GM20000 (cell line): ENCODE results near the gene CDC42SE1.

Experiments
- DNase-seq: peaks from one replicate; pipeline ENCODE4 v3.0.0; 2012; ENCODE audit warnings: low spot score
- TF ChIP-seq, protein P1 (sequence below): IDR thresholded peaks from 2 replicates; pipeline ENCODE4 v1.5.1; 2012; ENCODE audit warnings: mild to moderate bottlenecking, control low read depth; ENCODE audit errors: extremely low read depth, missing control alignments

The CDC42SE1 gene

DNA sequence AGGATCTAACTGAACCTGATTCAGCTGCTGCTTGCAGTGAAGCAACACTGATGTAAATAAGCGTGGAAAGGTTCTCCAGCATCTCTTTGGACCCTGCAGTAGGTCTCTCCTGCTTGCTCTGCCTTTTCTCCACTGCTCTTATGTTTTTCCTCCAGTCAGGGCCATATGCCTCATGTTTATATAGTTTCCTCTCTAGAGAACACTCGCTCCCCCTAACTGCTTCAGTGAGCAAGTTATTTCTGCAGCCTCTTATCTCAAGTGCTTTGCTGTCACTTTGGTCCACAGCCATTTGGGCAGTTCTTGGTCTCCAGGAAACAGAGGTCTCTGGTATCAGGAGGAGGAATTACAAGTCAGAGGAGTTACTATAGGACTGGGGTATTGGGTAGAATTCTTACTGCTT lies 45.9 kb downstream of the CDC42SE1 start:
- DNase-seq, result no peak
- TF ChIP-seq, protein P1, sequence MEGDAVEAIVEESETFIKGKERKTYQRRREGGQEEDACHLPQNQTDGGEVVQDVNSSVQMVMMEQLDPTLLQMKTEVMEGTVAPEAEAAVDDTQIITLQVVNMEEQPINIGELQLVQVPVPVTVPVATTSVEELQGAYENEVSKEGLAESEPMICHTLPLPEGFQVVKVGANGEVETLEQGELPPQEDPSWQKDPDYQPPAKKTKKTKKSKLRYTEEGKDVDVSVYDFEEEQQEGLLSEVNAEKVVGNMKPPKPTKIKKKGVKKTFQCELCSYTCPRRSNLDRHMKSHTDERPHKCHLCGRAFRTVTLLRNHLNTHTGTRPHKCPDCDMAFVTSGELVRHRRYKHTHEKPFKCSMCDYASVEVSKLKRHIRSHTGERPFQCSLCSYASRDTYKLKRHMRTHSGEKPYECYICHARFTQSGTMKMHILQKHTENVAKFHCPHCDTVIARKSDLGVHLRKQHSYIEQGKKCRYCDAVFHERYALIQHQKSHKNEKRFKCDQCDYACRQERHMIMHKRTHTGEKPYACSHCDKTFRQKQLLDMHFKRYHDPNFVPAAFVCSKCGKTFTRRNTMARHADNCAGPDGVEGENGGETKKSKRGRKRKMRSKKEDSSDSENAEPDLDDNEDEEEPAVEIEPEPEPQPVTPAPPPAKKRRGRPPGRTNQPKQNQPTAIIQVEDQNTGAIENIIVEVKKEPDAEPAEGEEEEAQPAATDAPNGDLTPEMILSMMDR, result no peak

DNA sequence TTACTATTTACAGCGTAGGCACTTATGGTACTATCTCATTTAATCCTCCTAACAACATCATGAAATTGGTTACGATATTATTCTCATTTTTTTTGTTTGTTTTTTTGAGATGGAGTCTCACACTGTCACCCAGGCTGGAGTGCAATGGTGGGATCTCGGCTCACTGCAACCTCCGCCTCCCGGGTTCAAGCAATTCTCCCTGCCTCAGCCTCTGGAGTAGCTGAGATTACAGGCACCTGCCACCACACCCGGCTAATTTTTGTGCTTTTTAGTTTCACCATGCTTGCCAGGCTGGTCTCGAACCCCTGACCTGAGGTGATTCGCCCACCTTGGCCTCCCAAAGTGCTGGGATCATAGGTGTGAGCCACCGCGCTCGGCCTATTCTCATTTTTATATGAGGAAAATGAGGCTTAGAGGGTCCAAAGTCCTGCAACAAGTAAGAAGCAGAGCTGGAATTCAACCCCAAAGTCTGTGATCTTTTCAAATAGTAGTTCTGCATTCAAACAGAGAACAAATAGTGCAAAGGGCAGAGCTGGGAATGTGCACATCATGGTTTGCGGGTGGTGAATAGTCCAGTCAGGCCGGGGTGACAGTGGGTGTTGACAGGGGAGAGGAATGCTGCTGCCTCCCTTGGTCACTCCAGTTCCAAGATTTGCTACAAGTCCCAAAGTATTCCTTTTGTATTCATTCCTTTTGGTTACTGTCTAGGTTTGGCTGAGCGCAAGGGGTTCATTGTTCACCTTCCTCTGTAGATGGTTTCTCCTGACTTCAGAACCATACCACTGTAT lies 46.5 kb downstream of the CDC42SE1 start:
- TF ChIP-seq, protein P1, result no peak
- no peak for DNase-seq

DNA sequence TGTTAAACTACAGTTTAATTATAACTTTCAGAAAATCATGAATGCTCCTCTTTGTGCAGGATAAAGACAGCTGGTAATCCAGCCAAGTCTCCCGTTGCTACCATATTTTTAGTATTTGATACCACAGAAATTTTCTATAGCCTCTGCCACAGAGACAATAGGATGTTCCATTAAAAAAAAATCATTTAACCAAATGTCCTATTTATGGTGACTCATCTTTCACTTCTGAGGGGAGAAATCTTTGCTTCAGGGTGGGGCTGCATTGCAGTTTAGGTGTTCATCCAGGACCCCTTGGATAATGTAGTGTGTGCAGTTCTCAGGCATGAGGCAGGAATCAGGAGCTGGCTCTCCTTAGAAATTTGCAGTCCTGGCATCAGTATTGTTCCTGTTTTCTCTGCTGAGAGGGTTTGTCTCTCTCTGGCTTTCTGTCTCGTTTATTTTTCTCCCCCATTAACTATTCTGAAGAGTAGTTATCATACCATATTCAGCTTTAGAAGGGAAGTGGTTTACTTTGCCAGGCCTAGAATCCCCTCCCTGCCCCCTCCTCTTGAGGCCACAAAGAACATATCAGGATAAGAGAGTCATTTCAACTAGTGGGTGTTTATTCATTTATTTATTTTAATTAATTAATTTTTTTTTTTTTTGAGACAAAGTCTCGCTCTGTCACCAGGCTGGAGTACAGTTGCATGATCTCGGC lies 48.1 kb downstream of the CDC42SE1 start:
- no peak for DNase-seq
- TF ChIP-seq, protein P1, result no peak

DNA sequence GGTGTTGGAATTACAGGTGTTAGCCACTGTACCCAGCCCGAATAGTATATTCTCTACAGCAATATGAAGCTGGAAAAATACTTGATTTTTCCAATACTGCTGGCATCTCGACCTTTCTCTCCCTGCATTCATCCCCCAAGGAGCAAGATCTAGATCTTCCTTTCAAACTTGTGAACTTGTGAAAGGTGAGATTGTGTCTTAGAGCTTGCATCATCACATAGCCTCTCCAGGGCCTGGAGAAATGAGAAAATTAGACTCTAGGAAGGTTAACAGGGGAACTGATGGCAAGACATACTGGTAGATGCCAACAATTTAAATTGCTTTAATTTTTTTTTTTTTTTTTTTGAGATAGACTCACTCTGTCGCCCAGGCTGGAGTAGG lies 49.1 kb downstream of the CDC42SE1 start:
- TF ChIP-seq, protein P1, result no peak
- no peak for DNase-seq

DNA sequence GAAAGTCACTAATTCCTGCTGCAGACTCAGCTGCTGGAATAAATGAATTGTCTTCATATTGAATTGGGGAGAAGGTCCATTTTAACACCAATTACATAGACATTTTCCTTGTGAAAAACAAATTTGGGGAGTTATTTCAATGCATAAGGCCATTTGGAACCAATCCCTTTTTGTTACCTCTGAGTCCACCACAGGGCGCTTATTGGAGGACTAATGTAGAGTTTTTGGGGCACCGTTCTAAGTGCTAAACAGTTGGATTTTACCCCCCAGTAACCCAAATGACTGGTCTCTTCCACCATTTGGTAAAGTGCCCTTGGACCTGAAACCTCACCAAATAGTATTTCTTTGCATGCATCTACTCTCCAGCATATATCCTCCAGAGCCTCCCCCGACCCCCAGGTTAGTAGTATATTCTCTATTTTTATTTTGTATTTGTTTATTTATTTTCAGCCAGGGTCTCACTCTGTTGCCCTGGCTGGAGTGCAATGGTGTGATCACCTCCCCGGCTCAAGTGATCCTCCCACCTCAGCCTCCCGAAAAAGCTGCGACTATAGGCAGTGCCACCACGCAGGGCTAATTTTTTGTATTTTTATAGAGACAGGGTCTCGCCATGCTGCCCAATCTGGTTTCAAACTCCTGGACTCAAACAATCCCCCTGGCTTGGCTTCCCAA lies 49.6 kb downstream of the CDC42SE1 start:
- TF ChIP-seq, protein P1, result no peak
- no peak for DNase-seq

DNA sequence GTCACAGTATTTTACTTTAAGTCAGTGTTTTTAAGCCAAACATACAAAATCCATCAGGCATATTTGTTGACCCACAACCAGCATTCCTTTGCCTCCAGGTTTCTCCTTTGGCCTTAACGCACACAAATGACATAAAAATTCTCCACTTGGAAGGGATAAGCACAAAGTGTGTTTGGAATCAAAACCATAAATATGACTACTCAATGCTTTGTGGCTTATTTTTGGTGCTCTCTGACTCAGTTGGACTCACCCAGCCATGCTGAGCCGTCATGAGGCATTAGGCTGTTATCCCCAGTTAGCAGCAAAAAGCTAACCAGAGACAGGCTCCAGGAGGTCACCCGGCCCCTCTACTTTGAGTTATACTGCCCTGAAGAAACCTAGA lies 50.2 kb downstream of the CDC42SE1 start:
- TF ChIP-seq, protein P1, result no peak
- no peak for DNase-seq
